Measurements from ENCODE around the gene SMPDL3B. TPM values are rescaled to one million over a fixed set of nuclear protein-coding genes. Genes with fewer than 3 reads are reported as not detected.
A peak's percentile ranks its signal among the peaks of the same experiment; 100 is the strongest.

Gene SMPDL3B
- total RNA-seq, 4 donors from 2014 or later = 0.48 to 3.2 (median 1.7) TPM

DNA sequence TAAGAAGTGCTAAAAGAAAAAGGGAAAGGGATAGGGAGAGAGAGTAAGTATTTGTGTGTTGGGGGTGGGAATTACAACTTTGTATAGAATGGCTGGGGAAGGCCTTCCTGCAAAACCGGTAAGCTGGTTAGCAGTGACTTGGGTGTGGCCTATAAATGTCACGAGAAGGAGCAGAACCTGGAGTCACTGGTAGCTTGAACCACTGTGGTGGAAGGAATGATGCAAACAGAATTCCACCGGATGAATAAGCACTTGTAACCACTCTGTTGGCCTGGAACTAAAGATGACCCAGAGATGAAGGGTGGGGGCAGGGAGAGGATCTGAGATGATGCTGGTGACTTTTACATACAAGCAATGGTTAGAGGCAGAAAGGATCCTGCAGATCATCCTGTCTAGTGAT lies 33.9 kb downstream of the SMPDL3B start:
- Histone ChIP-seq H3K27me3 (no peaks in the 10 kb centered on the region), H3K27ac (peak overlapping the region; percentile 56), H3K9me3 (no peaks in the 10 kb centered on the region), H3K4me1 (peaks cover 37% of the 10 kb centered on the region), H3K4me3 (no peak overlapping the region), H3K36me3 (peaks cover 44% of the 10 kb centered on the region)
- no peak for DNase-seq (ENCODE audit: low spot score in 2 of 2)
- 23% methylated on average over 3 of the region's 3 CpGs for WGBS
- TF ChIP-seq POLR2A (IDR thresholded peaks at IDR 0.05) (no peak), EP300 (IDR thresholded peaks at IDR 0.05) (no peak), POLR2AphosphoS5 (IDR thresholded peaks at IDR 0.05) (no peak)
- TF ChIP-seq, protein P1, sequence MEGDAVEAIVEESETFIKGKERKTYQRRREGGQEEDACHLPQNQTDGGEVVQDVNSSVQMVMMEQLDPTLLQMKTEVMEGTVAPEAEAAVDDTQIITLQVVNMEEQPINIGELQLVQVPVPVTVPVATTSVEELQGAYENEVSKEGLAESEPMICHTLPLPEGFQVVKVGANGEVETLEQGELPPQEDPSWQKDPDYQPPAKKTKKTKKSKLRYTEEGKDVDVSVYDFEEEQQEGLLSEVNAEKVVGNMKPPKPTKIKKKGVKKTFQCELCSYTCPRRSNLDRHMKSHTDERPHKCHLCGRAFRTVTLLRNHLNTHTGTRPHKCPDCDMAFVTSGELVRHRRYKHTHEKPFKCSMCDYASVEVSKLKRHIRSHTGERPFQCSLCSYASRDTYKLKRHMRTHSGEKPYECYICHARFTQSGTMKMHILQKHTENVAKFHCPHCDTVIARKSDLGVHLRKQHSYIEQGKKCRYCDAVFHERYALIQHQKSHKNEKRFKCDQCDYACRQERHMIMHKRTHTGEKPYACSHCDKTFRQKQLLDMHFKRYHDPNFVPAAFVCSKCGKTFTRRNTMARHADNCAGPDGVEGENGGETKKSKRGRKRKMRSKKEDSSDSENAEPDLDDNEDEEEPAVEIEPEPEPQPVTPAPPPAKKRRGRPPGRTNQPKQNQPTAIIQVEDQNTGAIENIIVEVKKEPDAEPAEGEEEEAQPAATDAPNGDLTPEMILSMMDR (IDR thresholded peaks at IDR 0.05) = no peak

GRCh38 chr1:27970401-27970800 lies 35.6 kb downstream of the SMPDL3B start:
- H3K27ac ChIP-seq = peak overlapping the region; percentile 80
- no peak overlapping the region for H3K4me3 ChIP-seq
- H3K36me3 ChIP-seq = peaks cover 41% of the 10 kb centered on the region
- no peak for DNase-seq (ENCODE audit: low spot score in 2 of 2)
- WGBS = 76% methylated on average over 6 of the region's 6 CpGs
- H3K4me1 ChIP-seq = peaks cover 37% of the 10 kb centered on the region
- H3K9me3 ChIP-seq = no peaks in the 10 kb centered on the region
- H3K27me3 ChIP-seq = no peaks in the 10 kb centered on the region
- TF ChIP-seq EP300 (IDR thresholded peaks at IDR 0.05) (no peak), POLR2A (IDR thresholded peaks at IDR 0.05) (no peak), POLR2AphosphoS5 (IDR thresholded peaks at IDR 0.05) (no peak)
- TF ChIP-seq, protein P1 (IDR thresholded peaks at IDR 0.05) = no peak

- DNase-seq (ENCODE audit: low spot score in 2 of 2) = no peak
- no peak overlapping the region for H3K27ac ChIP-seq
- TF ChIP-seq, protein P1 (IDR thresholded peaks at IDR 0.05) = no peak
- TF ChIP-seq POLR2A (IDR thresholded peaks at IDR 0.05) (no peak), EP300 (IDR thresholded peaks at IDR 0.05) (no peak)
- H3K27me3 ChIP-seq = no peaks in the 10 kb centered on the region
- H3K4me3 ChIP-seq = no peak overlapping the region
- H3K36me3 ChIP-seq = peaks cover 40% of the 10 kb centered on the region
- peaks cover 37% of the 10 kb centered on the region for H3K4me1 ChIP-seq
- no peaks in the 10 kb centered on the region for H3K9me3 ChIP-seq
Measured at GRCh38 chr1:27971674-27972073, 36.9 kb downstream of the SMPDL3B start.

DNA sequence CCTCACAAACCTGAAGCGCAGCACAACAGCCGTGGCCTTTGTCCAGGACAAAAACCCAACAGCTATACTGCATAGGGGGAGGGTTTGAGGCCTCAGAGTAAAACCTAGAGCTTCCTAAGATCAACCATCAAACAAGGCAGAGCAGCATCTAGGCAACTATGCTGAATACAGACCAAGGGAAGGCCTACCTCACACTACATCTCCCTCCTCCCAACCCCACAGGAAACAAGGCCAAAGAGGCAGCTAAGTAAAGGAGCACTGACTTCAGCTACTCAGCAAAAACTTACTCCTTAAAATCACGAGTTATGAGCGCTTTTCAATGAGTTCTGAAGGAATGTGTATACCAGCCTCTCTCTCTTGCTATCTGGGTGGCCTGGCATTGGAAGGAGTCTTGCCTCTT lies 37.3 kb downstream of the SMPDL3B start:
- TF ChIP-seq POLR2AphosphoS5 (IDR thresholded peaks at IDR 0.05) (no peak), EP300 (IDR thresholded peaks at IDR 0.05) (no peak)
- TF ChIP-seq, protein P1 (IDR thresholded peaks at IDR 0.05) = no peak
- peaks cover 40% of the 10 kb centered on the region for H3K36me3 ChIP-seq
- H3K9me3 ChIP-seq = no peaks in the 10 kb centered on the region
- H3K27ac ChIP-seq = no peak overlapping the region
- no peak overlapping the region for H3K4me3 ChIP-seq
- WGBS = 71% methylated on average over 4 of the region's 4 CpGs
- H3K4me1 ChIP-seq = peaks cover 36% of the 10 kb centered on the region
- no peaks in the 10 kb centered on the region for H3K27me3 ChIP-seq
- no peak for DNase-seq (ENCODE audit: low spot score in 2 of 2)

DNA sequence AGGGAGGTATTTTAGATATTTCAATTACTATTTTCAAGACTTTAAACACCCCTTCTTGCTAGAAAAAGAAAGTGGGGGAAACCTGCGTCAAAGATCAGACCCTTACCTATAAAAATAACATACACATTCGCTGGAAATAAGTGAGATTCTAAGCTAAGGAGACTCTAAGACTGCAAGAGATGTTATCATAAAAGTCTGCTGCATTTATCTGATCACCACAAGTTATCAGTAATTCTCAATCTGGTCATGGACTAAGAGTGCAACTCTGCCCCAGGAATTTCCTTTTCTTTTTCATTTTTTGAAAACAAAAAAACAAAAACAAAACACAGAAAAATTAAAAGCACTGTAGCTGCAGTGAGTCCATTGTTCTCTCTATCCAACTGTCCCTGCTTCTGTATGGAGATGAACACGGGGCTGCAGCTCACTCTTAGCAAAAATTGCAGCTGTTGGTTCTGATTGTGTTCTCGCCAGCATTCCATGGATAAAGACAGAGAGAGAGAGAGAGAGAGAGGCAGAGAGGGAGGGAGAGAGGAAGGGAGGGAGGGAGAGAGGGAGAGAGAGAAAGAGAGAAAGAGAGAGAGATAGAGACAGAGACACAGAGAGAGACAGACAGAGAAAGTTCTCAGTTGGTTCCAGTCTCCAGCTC lies 39.1 kb downstream of the SMPDL3B start:
- Histone ChIP-seq H3K27ac (no peak overlapping the region), H3K9me3 (no peaks in the 10 kb centered on the region), H3K27me3 (no peaks in the 10 kb centered on the region), H3K36me3 (peaks cover 41% of the 10 kb centered on the region), H3K4me1 (peaks cover 21% of the 10 kb centered on the region), H3K4me3 (no peak overlapping the region)
- 87% methylated on average over 4 of the region's 4 CpGs for WGBS
- no peak for DNase-seq (ENCODE audit: low spot score in 2 of 2)
- TF ChIP-seq POLR2AphosphoS5 (IDR thresholded peaks at IDR 0.05) = no peak
- no peak for TF ChIP-seq EP300 (IDR thresholded peaks at IDR 0.05)
- TF ChIP-seq, protein P1 (IDR thresholded peaks at IDR 0.05) = no peak
- no peak for TF ChIP-seq POLR2A (IDR thresholded peaks at IDR 0.05)
